ENCODE data around the gene PNRC2. TPM values are rescaled to one million over a fixed set of nuclear protein-coding genes. Genes with fewer than 3 reads are reported as not detected.
A peak's percentile ranks its signal among the peaks of the same experiment; 100 is the strongest.
"Not testable (repeated sequence)": the region's sequence is repeated elsewhere in the genome, so short reads cannot be mapped to it uniquely, and the experiment has no call there.

The PNRC2 gene
- total RNA-seq, 1 donor, result 243 TPM

DNA sequence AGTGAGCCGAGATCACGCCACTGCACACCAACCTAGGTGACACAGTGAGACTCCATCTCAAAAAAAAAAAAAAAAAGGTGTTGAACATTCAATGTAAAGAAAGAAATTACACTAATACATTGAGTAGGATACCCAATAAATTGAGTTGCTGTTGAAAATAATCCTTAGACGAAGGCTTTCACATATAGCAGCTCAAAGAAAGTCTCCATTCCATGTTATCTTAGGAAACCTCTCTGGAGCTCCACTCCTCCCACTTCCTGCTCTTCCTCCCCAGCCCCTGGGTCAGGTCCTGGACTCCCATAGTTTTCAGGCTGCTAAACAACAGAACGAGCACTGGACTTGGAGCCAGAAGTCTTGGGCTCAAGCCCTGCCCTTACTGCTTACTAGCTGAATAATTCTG lies 30.8 kb upstream of the PNRC2 start:
- no peaks in the 10 kb centered on the region for H3K9me3 ChIP-seq (ENCODE audit: low read depth, low read length)
- no peak overlapping the region for H3K4me3 ChIP-seq (ENCODE audit: low read length)
- H3K27me3 ChIP-seq (ENCODE audit: insufficient read depth, low read length), result no peaks in the 10 kb centered on the region
- peaks cover 9% of the 10 kb centered on the region for H3K4me1 ChIP-seq (ENCODE audit: insufficient read depth, low read length)

DNA sequence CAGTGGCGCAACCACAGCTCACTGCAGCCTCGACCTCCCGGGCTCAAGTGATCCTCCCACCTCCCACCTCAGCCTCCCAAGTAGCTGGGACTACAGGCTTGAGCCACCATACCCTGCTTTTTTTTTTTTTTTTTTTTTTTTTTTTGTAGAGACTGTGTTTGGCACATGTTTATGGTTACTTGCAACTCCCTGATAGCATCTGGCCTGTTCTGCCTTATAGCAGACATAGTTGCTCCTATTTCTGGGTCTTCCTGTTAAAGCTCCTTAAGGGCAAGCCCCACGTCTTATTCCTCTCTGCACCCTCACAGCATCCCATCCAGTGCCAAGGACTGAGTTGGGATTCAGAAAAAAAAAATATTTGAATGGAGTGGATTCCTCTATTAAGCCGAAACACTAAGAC lies 29.4 kb upstream of the PNRC2 start:
- H3K4me3 ChIP-seq (ENCODE audit: low read length), result no peak overlapping the region
- H3K27me3 ChIP-seq (ENCODE audit: insufficient read depth, low read length), result no peaks in the 10 kb centered on the region
- peaks cover 9% of the 10 kb centered on the region for H3K4me1 ChIP-seq (ENCODE audit: insufficient read depth, low read length)
- no peaks in the 10 kb centered on the region for H3K9me3 ChIP-seq (ENCODE audit: low read depth, low read length)

DNA sequence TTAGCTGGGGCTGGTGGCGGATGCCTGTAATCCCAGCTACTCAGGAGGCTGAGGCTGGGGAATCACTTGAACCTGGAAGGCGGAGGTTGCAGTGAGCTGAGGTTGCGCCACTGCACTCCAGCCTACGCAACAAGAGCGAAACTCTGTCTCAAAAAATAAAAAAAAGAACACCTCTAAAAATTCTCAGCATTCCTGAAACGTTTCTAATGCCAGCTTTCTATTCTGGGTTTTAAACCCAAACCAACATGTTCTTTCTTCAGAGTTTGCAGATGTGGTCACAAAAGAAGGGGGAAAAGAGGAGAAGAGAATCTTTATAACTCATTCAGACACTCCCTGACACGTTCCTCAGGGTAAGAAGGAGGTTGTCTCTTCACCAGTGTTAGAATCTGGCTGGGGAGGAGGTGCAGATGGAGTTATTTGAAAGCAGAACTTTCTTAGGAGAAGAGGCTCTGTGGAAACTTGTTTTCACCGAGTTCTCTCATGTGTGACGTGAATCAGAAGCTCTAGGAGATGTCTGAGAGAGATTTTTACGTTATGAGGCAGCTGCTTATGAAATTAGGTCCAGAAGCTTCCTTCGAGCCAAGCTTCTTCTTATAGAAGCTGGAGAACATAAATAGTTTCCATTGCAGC lies 28.7 kb upstream of the PNRC2 start:
- H3K27me3 ChIP-seq (ENCODE audit: insufficient read depth, low read length), result no peaks in the 10 kb centered on the region
- H3K9me3 ChIP-seq (ENCODE audit: low read depth, low read length), result no peaks in the 10 kb centered on the region
- no peak overlapping the region for H3K4me3 ChIP-seq (ENCODE audit: low read length)
- H3K4me1 ChIP-seq (ENCODE audit: insufficient read depth, low read length), result peaks cover 9% of the 10 kb centered on the region

DNA sequence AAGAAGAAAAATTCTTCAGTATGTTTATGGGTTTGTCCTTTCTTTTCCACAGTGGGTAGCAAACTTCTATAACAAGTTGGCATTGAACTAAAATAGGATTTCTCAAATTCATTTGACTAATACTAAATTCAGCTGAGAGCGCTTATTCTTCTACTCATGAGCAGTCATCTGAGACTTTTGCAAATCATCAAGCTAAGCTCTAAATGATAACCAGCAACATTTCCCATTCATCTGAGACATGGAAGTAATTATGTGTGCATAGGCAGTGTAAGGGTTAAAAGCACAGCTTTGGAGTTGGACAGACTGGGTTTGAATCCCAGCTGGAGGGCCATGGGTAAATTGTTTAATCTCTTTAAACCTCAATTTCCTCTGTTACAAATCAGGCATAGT lies 28.1 kb upstream of the PNRC2 start:
- no peak overlapping the region for H3K4me3 ChIP-seq (ENCODE audit: low read length)
- H3K27me3 ChIP-seq (ENCODE audit: insufficient read depth, low read length), result no peaks in the 10 kb centered on the region
- peaks cover 9% of the 10 kb centered on the region for H3K4me1 ChIP-seq (ENCODE audit: insufficient read depth, low read length)
- H3K9me3 ChIP-seq (ENCODE audit: low read depth, low read length), result no peaks in the 10 kb centered on the region

DNA sequence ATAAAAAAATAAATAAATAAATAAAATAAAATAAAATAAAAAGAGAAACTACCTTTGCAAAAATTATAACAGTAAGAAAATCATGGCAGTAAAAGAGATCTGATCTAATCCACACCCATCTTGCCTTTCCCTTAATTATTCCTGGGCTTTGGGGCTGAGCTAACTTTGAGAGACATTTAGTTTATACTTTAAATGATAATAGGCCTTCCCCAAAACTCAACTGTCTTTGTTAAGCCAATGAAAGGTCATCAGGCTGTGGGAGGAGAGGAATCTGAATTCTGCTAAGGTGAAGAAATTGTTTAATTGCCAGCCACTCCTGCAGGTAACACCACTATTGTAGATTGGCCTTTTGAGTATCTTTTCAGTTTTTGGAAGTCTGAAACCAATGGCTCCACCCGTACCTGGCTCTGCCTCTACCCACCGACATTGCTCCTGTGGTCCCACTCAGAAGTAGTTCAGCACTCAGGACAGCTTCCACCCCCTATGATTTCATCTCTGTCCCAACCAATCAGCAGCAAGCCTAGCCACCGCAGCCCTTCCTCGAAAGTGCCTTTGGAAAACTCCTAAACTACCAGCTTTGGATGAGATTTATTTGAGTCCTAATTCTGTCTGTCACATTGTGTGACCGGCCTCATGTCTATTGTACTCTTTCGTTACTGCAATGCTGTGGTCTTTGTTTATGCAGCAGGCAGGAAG lies 23.0 kb upstream of the PNRC2 start:
- Histone ChIP-seq H3K4me3 (ENCODE audit: low read length) (no peak overlapping the region), H3K4me1 (ENCODE audit: insufficient read depth, low read length) (no peaks in the 10 kb centered on the region), H3K9me3 (ENCODE audit: low read depth, low read length) (no peaks in the 10 kb centered on the region), H3K27me3 (ENCODE audit: insufficient read depth, low read length) (no peaks in the 10 kb centered on the region)

- no peaks in the 10 kb centered on the region for H3K4me1 ChIP-seq (ENCODE audit: insufficient read depth, low read length)
- H3K27me3 ChIP-seq (ENCODE audit: insufficient read depth, low read length), result no peaks in the 10 kb centered on the region
- H3K4me3 ChIP-seq (ENCODE audit: low read length), result no peak overlapping the region
- peaks cover 14% of the 10 kb centered on the region for H3K9me3 ChIP-seq (ENCODE audit: low read depth, low read length)
Observed at GRCh38 chr1:23947366-23947765, 12.3 kb upstream of the PNRC2 start.

GRCh38 chr1:23953020-23953419 lies 6.6 kb upstream of the PNRC2 start:
- Histone ChIP-seq H3K27me3 (ENCODE audit: insufficient read depth, low read length) (no peaks in the 10 kb centered on the region), H3K4me1 (ENCODE audit: insufficient read depth, low read length) (peaks cover 27% of the 10 kb centered on the region), H3K4me3 (ENCODE audit: low read length) (no peak overlapping the region), H3K9me3 (ENCODE audit: low read depth, low read length) (no peaks in the 10 kb centered on the region)

DNA sequence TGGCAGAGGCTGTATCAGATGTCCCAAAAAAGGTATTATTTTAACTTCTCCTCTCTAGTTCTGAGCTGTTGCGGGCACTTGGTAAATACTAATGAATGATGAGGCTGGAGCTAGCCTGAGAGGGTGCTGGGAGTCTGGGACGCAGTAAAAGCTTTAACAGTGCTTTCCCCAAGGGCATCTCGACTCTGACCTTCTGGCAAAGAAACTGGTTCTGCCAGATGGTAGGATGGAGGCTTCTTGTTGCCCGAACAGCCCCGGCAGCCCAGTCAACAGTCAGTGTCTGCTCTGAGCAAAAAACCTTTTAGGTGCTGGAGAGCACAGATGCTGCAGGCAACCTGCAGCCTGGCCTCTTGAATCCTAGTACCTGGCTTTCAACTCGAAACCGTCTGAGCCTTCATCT lies 2.5 kb upstream of the PNRC2 start:
- peaks cover 45% of the 10 kb centered on the region for H3K4me1 ChIP-seq (ENCODE audit: insufficient read depth, low read length)

GRCh38 chr1:23958040-23958809 lies 1.4 kb upstream of the PNRC2 start:
- not testable (repeated sequence) for H3K9me3 ChIP-seq (ENCODE audit: low read depth, low read length); H3K27me3 ChIP-seq (ENCODE audit: insufficient read depth, low read length)
- Histone ChIP-seq H3K4me3 (ENCODE audit: low read length) (peak overlapping the region; percentile 79), H3K4me1 (ENCODE audit: insufficient read depth, low read length) (peaks cover 45% of the 10 kb centered on the region)

More for the DNA sequence above, 2.5 kb upstream of the PNRC2 start:
- Histone ChIP-seq H3K4me3 (ENCODE audit: low read length) (no peak overlapping the region), H3K9me3 (ENCODE audit: low read depth, low read length) (no peaks in the 10 kb centered on the region), H3K27me3 (ENCODE audit: insufficient read depth, low read length) (no peaks in the 10 kb centered on the region)

DNA sequence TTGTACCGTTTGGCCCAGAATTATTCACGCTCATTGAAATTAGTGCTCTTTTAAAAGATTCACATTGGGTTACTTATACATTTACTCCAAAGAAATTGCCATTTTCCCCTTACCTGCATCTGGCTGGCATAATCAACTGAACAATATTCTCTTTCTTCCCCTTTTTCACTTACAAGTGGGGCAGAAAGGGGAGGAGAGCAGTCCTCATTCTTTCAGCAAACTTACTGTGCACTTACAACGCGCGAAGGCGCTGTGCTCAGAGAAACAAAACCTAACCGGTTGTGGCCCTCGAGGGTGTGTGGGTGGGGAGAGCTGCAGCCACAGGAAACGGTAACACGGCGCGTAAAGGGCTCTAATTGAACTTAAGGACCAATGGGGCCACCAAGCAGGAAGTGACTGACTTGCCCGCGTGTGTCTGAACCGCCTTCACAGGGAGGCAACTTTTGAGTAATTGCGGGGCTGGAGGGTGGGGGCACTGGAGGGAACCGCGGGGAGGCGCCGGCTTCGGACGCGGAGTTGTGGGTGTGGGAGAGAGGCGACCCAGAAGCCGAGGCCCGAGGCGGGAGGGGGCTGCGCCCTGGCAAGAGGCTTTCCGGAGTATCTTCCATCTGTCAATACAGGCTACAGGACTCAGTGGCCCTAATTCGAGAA lies 693 bp upstream of the PNRC2 start:
- H3K4me1 ChIP-seq (ENCODE audit: insufficient read depth, low read length), result peaks cover 50% of the 10 kb centered on the region
- H3K27me3 ChIP-seq (ENCODE audit: insufficient read depth, low read length), result no peaks in the 10 kb centered on the region
- H3K4me3 ChIP-seq (ENCODE audit: low read length), result peak overlapping the region; percentile 79

DNA sequence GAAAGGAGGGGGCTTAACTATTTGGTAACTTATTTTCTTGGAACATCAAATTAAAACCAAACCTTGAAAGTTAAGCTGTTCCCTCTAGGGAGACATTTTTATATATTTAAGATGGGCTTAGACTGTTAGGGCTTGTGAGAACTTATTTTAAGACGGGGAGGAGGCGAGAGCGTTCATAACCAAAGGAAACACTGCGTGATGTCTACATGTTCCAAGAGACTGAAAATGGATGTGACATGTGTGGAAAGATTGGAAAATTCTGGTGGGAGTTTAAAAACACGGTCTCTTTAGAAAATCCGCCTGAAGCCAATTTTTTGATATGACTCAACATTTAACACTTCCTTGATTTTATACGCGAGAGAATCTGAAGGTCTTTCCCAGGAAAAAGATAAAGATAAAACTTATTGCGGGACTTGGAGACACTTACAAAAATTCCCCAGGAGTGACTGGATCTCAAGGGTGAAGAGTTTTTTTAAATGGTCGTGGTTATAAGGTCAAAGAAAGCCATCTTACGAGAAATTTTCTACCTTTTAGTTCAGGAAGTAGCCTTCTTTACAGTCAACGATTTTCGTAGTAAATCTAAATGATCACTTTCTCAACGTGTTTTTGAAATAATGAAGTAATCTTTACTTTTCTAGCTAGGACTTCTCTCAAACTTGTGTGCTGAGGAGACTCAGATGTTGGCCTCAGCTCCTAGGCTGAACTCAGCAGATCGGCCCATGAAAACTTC lies 828 bp downstream of the PNRC2 start:
- H3K4me3 ChIP-seq (ENCODE audit: low read length), result peak overlapping the region; percentile 79
- H3K9me3 ChIP-seq (ENCODE audit: low read depth, low read length), result no peaks in the 10 kb centered on the region
- peaks cover 46% of the 10 kb centered on the region for H3K4me1 ChIP-seq (ENCODE audit: insufficient read depth, low read length)
- no peaks in the 10 kb centered on the region for H3K27me3 ChIP-seq (ENCODE audit: insufficient read depth, low read length)

More for the DNA sequence above, 693 bp upstream of the PNRC2 start:
- H3K9me3 ChIP-seq (ENCODE audit: low read depth, low read length), result no peaks in the 10 kb centered on the region

GRCh38 chr1:23963617-23964234 lies 4.1 kb downstream of the PNRC2 start:
- Histone ChIP-seq H3K4me3 (ENCODE audit: low read length) (no peak overlapping the region), H3K27me3 (ENCODE audit: insufficient read depth, low read length) (no peaks in the 10 kb centered on the region), H3K9me3 (ENCODE audit: low read depth, low read length) (no peaks in the 10 kb centered on the region), H3K4me1 (ENCODE audit: insufficient read depth, low read length) (peaks cover 25% of the 10 kb centered on the region)

DNA sequence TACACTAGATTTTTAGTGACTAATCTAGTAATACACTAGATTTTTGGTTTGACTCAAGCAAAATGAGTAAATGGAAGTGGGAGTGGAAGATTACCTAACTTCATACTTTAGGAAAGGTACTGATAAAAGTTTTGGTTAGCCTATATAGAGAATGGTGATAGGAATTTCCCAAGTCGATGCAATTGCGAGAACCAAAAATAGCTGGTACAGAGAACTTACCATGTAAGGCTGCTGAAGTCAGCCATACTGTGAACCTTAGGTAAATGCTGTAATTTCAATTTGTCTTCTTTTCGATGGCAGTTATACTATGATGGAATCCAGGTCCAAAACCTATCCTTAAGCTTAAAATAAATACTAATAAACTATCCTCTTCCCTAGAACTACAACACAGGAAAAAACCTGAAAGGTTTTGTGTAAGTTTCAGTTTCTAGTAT lies 4.6 kb downstream of the PNRC2 start:
- Histone ChIP-seq H3K4me3 (ENCODE audit: low read length) (no peak overlapping the region), H3K9me3 (ENCODE audit: low read depth, low read length) (no peaks in the 10 kb centered on the region), H3K27me3 (ENCODE audit: insufficient read depth, low read length) (no peaks in the 10 kb centered on the region), H3K4me1 (ENCODE audit: insufficient read depth, low read length) (peaks cover 24% of the 10 kb centered on the region)

All from mononuclear cell (primary cell).